Right ventricle myocardium superior (tissue), 1 donor: ENCODE results near the gene TMEM198. TPM values are rescaled to one million over a fixed set of nuclear protein-coding genes. Genes with fewer than 3 reads are reported as not detected.

Experiments
- ATAC-seq: fragments of 200-7000 bp; cut with Tn5 transposase; one replicate; pipeline ENCODE4 v1.9.1; 2020; ENCODE audit warnings: mild to moderate bottlenecking; ENCODE audit not compliant: poor library complexity
- DNase-seq: peaks from one replicate; pipeline ENCODE4 v3.0.0-alpha.2; 2020
- intact Hi-C: fragments of 100-400 bp; cut with DNase I; formaldehyde crosslinking; loops from one replicate; pipeline ENCODE4 v1.11.2; 2022
- microRNA-seq: library from miRNA; unstranded; fragments of <30 nt; microRNA quantifications from one replicate; pipeline ENCODE4 v1.2.0, GENCODE V29; 2020
- total RNA-seq: library from RNA; stranded (reverse); fragmentation: NEBNext Ultra II Directional; extraction: Animal tissue kit (Norgen Biotek cat#: 25700); gene quantifications from one replicate; pipeline ENCODE4 v1.2.1, GENCODE V29; 2021
- donor health status: DM: no; HTN: yes; CAD: no; lungs with severe emphysema.

TMEM198 gene
- total RNA-seq, 1 donor from 2014 or later, result 2.6 TPM

DNA sequence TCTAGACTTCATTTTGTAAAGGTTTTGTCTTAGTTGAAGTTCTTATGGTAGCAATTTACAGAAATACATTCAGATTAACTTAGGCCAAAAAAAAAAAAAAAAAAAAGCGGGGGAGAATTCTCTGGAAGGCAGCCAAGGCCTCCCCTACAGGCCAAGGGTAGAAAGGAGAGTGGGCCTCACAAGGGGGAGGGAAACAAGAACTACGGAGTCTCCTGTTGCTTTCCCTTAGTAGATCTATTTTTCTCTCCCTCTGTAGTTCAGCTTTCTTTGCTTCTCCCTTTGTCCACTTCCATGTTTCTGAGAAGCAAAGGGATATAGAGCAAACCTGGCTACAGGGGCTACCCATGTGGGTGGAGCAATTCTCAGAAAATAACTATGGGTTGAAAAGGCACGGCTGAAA is 51.4 kb downstream of the TMEM198 start:
- ATAC-seq, result no peak
- no peak for DNase-seq
- intact Hi-C loops, result no loop called here

DNA sequence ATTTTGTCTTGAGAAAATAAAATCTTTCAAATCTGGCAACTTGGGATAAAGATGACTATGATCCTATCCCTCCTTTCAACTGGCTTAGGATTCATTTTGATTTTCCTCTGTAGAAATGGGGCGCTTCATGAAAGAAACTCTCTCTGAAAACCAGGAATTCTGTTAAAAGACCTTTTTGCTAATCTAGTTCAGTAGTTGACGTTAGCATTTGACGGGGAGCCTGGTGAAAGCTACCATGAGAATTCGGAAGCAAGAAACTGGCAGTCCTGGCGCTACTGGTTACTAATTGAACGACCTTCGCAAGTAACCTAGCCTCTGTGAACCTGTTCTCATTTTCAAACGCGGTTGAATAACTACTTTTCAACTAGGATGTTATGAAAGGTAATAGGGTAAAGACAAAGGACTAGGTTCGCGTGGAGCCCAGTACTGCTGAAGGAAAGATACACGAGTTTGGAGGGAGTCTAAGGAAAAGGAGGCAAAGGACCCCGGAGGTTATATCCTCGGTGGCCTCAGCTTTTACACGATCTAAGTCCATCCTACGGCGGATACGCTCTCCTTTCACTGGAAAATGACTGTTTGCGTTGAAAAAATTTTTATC is 53.2 kb downstream of the TMEM198 start:
- peak; percentile 13 for ATAC-seq
- intact Hi-C loops, result no loop called here
- no peak for DNase-seq

DNA sequence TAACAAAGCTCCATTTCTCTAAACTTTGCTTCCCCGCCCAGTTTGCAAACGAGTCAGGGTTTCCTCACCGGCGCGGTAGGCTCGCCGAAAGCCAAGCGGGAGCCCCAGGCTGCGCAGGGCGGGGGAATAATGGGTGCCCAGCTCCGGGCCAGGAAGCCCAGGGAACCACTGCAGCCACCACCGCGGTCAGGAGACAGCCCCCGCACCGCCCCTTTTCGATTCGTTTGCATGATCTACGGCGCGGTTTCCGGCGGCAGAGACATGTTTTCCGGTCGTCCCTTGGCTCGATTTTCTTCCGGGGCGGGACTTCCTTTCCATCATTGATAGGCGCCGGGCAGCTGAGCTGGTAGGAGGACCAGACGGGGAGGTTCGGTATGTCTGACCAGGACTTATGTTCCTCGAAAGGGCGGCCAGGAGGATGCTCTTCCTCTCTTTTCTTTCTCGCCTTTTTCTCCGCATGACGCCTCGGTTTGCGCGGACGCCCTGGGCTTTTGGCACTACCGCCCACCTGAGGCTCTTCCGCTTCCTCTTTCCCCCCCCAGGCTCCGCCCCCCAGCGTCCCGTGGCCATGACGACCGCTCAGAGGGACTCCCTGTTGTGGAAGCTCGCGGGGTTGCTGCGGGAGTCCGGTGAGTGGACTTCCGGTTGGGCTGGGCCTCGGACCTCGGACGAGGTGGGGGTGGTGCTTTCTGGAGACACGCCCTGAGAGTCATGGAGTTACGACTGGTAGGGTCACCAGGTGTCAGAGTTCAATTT is 53.9 kb downstream of the TMEM198 start, which contains the start of gene STK11IP:
TSS of gene STK11IP (plus strand) at position 306 of the 756 bp plus-strand sequence. CDS start at position 569, 263 bp downstream.
- intact Hi-C loops, result no loop called here
- ATAC-seq (peak; percentile 98), DNase-seq (peak; percentile 97)

DNA sequence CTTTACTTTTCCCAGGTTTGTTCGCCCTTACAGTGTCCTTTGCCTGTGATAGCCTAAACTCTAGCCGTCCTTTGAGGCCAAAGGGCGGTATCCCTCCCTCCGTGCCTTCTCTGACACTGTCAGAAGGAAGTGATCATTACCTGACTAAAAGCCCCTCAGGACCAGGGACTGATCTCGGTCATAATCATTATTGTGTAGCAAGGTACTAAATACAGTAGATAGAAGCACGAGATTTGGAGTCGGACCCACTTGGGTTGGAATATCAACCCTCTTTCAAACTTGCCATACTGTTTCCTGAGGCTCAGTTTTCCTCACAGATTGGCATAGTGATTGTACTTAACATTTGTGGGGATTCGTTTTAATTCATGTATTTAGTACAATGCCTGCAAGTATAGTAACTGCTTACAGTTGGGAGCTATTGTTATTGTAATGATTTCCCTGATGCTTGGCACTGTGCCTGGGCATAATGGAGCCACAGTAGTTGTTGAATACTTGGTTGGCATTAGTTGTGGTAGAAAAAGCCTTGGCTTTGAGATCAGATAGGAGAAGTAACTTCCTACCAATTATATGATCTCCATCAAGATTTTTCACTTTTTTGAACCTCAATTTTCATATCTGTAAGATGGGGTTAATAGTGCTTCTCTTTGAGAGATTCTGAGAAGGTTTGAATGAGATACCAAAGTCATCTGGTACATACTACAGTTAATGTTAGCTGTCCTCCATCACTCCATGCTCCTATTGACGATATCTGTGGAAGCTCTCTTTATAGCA is 54.7 kb downstream of the TMEM198 start:
- ATAC-seq (no peak), DNase-seq (no peak)
- intact Hi-C loops, result no loop called here

Small RNAs within 50 kb of the gene (microRNA-seq; reads per million reads assigned to microRNA genes)
- 5.5 reads per million, percentile 15 among the genes with 10 or more reads in this experiment for gene MIR3132

Other genes with a start within 250 kb of the TMEM198 start
- gene PTPRN, start 234.6 kb upstream of the TMEM198 start, total RNA-seq, result not detected
- not detected for gene RESP18, start 211.3 kb upstream of the TMEM198 start, total RNA-seq
- gene DNPEP, start 156.1 kb upstream of the TMEM198 start, total RNA-seq, result 76.5 TPM
- 12,920 TPM for gene DES, start 125.7 kb upstream of the TMEM198 start, total RNA-seq
- 103 TPM for gene SPEG, start 109.2 kb upstream of the TMEM198 start, total RNA-seq
- 22.3 TPM for gene GMPPA, start 45.1 kb upstream of the TMEM198 start, total RNA-seq
- gene ASIC4, start 29.5 kb upstream of the TMEM198 start, total RNA-seq, result not detected
- gene CHPF, start 219 bp upstream of the TMEM198 start, total RNA-seq, result 85.9 TPM
- 165 TPM for gene OBSL1, start 27.5 kb downstream of the TMEM198 start, total RNA-seq
- gene INHA, start 28.3 kb downstream of the TMEM198 start, total RNA-seq, result 2.6 TPM
- gene STK11IP, start 53.8 kb downstream of the TMEM198 start, total RNA-seq, result 15.6 TPM
- gene SLC4A3, start 83.6 kb downstream of the TMEM198 start, total RNA-seq, result 503 TPM